T-helper 2 cell (primary cell): Measurements from ENCODE around the gene C20orf144.

Experiments used
- DNase-seq, 5 experiments: peaks; one replicate each; pipeline versions ENCODE4 v3.0.0 to v3.0.0-alpha.2; 2012 to 2022

The C20orf144 gene

DNA sequence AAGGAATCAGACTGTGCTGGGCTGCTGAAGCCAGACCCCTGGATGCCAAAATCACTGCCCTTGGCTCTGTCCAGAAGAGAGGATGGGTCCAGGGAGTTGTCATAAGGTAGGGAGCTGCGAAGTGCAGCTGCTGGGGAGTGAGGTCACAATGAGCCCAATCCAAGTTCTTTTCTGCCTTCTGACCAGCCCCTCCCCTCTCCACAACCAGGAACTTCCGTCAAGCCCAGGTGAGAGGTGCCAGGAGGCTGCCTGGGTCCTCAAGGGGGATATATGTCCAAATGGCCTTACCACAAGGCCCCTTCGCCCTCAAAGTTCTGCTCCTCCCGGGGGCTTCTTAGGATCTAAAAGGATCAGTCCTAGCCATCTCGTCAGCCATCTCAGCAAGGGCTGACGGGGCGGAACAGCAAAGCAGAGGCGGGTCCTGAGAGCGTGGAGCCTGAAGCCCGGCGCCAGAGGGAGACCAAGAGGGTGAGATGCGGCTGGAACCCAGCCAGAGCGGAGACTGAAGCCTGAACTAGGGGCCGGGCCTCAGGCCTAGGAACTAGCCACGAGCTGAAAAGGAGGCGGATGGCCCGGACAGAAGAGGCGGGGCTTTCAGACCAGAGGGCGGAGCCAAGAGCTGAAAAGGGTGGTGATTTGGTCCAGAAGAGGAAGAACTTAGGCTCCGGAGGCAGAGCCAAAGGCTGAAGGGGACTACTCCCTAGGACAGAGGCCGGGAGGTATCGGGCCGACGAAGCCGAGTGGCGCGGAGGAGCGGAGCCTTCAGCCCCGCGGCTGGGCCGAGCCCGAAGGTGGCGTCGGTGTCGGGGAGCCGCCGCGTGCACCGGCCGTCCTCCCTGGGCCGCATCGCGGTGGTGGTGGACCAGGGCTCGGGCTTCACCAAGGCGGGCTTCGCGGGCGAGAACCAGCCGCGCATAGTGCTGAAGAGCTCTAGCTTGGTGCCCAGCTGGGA is 4.4 kb downstream of the C20orf144 start, which contains the start of gene ACTL10:
ACTL10 (plus strand) TSS at position 651 of the 952 bp plus-strand sequence. CDS start 555 bp downstream, outside the sequence.
- DNase-seq = peak; percentile 55 to 83 (median 68)

DNA sequence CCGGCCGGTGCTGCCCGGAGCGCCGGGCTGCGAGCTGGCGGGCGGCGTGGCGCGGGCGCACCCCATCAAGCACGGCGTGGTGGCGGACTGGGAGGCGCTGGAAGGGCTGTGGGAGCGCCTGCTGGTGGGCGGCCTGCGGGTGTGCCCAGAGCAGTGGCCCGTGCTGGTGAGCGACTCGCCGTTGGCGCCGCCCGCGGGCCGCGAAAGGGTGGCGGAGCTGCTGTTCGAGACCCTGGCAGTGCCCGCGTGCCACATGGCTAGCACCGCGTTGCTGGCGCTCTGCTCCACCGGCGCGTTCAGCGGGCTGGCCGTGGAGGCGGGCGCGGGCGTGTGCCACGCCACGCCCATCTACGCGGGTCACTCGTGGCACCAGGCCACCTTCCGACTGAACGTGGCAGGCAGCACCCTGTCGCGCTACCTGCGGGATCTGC is 5.1 kb downstream of the C20orf144 start:
- peak in 3 of 5 experiments; percentile 13 to 65 (median 34) for DNase-seq

DNA sequence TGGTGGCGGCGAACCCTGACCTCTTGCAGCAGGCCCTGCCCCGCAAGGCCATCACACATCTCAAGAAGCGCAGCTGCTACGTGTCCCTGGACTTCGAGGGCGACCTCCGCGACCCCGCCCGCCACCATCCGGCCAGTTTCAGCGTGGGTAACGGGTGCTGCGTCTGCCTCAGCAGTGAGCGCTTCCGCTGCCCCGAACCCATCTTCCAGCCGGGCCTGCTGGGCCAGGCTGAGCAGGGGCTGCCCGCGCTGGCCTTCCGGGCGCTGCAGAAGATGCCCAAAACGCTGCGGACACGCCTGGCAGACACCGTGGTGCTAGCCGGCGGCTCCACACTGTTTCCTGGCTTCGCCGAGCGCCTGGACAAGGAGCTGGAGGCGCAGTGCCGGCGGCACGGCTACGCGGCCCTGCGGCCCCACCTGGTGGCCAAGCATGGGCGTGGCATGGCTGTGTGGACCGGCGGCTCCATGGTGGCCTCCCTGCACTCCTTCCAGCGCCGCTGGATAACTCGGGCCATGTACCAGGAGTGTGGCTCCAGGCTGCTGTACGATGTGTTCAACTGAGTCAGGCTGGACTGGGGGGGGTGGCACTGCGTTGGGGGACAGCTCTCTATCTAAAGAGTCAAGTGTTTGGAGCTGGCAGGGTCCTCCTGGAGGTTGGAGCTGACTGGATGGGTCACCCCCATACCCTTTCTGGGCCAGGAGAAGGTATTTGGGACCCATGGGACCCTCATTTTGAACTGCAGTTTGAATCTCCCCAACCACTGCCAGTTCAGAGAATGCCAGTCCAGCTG is 5.7 kb downstream of the C20orf144 start:
- peak; percentile 57 to 85 (median 65) for DNase-seq

DNA sequence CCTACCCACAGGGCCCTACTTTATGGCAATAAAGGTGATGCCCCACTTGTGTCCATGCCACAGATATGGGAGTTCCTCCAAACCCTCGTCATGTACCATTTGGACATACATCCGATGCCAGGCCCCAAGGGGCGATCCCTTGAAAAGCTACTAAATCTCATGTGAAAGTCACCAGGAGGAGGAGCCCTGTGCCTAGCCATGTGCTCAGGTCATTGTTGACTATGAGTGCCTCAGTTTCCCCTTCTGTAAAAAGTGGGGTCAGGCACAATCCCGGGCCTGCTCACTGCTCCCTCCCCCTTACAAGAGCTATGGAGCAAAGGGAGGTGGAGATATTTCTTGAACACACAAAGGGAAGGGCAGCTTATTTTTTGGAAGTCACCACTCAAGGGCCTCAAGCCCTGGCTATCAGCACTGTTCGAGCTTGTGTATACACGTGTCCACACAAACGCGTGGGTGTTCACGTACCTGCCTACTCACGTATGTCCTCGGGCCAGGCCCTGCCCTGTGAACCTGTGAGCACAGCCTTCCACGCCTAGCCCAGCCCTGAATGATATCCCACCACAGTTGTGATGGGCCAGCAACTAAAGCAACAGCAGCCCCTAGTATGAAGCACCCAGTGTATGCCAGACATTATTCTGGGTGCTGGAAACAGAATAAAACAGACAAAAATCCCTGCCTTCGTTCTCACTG is 6.5 kb downstream of the C20orf144 start:
- no peak for DNase-seq

DNA sequence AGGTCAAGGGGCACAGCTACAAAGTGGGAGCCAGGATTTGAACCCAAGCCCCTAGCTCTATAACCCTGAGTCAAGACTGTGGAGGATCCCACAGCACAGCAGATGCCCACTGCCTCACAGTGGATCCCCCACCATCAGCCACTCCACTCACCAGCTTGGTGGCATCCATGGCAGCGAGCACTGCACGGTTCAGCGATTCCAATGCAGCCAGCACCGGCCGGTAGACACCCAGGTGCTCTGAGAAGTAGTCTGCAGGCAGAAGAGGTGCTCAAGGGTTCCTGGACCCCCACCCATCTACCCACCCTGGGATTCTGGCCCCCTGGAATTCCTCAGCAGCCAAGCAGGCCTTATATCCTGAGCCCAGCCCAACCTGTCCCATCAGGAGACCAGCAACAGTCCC is 7.1 kb downstream of the C20orf144 start:
- no peak for DNase-seq

DNA sequence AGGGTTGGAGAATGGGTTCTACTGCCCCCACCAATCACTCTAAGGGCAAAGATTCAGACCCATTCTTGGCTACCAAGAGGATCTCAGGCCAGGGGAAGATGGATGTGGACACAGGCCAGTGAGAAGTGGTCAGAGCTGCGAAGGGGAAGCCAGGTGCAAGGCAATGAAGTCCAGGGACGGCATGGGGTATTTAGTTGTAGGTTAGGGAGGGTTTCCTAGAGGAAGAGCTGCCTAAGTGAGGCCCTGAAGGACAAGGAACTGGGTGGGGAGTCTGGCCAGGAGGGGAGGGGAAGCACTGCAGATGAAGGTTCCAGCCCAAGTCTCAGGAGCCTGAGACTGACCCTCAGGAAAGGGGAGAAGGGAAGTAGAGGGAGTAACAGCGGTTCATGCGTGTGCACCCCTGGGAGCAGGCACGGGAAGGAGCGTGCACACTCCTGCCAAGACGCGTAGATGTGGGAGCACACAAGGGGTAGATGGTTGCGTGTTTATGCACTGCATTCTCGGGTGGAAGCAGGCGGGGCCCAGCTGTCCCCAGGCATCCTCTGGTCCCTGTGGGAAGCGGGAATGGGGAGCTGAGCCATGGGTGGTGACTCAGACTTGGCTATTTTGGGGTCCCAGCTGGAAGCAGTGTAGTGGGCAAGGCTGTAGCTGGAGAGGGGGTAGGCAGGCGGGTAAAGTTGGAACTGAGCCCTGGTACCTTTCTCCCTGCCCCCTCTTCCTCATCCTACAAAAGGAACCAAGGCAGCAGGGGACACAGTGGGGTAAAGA is 7.9 kb downstream of the C20orf144 start:
- no peak for DNase-seq

DNA sequence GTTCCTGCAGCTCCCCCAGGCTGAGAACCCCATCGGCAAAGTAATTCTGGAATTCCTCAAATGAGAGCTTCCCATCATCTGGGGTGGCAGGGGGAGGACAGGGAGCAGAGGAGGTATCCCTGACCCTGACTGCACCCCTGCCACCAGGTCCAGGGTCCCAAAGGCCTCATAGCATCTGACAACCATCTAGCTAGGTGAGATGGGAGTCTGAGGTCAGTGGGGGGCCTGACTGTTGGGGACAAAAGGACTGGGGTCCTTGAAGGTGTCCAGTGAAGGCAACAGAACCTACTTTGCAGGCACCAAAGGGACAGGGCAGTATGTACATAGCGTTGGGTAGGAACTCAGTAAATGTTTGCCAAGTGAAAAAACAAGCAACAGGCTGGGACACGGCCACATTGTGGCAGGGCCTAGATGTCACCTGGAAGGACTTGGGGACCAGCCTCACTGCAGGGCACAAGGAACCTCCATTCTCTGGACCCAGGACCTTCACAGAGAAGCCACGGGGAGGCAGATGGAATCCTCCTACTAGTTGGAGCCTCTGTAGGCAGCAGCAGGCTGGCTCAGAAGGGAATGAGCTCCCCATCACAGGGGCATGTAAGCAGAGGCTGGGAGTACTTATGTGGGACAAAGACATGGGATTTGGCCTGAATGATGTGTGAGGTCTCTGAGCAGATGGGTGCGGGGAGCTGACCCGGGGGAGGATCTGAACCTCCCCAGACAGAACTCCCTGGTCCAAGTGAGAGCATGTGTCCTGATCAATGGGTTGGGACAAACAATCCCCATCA is 8.8 kb downstream of the C20orf144 start:
- no peak for DNase-seq

DNA sequence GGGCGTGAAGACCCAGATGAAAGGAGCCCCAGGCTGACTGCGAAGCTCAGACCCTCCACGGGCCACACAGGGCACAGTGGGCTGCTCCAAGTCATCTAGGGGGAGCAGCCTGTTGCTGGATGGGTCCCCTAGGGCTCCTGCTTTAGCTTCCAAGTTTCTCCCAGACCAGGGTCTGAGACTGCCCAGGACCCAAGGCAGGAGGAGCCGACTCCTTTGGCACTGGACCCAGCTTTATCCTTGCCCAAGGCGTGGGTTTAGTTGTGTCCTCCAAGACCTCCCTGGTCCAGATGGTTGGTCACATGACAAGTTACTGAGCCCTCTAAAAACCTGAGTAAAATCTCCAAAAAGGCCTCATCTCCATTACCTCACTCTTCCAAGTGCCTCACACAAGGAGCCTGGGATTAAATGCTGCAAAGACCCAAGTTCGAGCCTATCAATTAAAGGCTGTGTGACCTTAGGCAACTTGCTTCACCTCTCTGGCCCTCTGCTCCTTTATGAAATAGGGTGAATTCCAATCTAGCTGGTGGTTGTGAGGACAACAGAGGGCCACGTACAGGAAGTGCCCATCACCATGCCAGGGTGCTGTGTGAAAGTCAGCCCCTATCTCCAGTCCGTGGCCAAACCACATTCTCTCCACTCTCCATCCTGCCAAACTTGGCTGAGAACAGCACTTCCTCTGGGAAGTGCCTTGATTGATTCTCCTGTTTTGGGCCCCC is 9.6 kb downstream of the C20orf144 start:
- no peak for DNase-seq

DNA sequence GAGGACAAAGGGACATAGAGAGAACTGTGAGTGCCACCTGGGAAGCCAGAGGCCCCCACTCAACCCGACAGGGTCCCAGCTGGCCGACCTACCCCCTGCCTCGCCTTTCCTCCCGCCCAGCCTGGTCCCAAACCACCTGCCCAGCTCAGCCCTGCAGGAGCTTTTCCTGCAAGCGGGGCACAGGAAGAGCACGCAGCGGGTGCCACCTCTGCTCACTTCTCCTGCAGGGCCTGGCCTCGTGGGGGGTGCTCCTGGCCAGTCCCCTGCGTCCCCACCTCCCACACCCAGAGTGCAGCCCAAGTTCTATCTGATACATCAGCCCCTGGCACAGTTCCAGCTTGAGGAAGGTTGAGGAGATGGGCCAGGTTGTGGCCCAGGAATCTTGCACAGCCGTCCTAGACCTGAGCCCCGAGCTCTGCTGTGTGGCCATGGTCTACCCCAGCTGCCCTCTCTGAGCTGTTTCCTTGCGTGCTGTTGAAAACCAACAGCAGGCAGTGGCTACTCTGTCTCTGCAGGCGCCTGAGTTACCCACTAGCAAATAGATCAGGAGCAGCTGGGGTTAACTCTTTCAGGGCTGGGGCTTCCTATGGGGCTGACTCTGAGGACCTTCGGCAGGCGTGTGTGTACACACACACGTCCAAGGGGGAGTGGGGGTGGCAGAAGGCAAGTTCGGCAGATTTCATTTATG is 10.4 kb downstream of the C20orf144 start:
- no peak for DNase-seq

DNA sequence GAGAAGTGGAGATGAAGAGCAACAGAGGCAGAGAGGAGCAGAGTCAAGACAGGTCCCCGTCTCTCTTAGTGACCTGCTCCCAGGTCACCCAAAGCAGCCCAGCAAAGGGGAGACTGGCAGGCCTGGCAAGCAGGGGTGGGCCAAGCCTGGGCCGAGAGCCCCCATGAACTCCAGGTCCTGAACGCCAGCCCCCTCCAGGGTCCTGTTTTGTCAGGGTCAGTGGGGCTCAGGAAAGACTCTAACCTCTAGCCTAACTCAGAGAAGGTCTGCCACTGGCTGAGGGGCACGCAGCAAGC is 10.9 kb downstream of the C20orf144 start:
- DNase-seq = no peak

DNA sequence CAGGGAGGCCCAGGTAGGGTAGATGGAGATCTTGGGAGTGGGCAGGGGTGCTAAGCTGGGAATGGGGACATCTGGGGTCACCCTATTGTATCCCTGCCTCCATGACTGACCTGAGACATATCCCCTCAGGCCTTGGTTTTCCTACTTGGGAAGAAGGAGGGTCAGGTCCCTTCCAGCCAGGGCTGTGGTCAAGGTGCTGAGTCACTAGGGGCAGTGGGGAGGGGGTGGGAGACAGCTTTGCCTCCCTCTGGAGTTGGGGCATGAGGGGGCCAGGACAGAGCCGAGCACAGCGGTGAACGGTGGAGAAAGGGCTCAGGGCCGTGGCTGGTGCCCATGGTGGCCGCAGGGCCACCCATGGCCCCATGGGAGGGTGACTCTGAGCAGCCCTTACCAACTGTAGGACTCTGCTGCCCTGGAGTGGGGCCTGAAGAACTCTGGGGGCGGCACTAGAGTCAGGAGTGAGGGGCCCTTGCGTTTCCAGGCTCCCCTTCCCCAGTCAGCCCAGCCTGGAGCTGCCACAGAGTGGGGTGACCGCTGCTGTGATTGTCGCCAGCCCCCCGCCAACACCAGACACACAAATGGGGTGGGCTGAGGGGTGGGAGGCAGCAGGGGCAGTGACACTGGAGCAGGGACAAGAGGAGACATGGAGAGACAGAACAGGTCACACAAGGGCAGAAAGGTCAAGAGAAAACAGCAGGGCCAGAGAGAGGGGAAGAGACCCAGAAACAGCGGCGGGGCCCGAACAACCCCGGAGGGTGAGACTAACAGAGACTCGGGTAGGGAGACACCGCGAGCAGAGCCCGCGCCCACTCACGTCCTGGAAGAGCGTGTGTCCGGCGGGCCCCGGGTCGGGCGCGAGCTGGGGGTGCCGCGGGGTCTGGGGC is 11.5 kb downstream of the C20orf144 start:
- DNase-seq = no peak

DNA sequence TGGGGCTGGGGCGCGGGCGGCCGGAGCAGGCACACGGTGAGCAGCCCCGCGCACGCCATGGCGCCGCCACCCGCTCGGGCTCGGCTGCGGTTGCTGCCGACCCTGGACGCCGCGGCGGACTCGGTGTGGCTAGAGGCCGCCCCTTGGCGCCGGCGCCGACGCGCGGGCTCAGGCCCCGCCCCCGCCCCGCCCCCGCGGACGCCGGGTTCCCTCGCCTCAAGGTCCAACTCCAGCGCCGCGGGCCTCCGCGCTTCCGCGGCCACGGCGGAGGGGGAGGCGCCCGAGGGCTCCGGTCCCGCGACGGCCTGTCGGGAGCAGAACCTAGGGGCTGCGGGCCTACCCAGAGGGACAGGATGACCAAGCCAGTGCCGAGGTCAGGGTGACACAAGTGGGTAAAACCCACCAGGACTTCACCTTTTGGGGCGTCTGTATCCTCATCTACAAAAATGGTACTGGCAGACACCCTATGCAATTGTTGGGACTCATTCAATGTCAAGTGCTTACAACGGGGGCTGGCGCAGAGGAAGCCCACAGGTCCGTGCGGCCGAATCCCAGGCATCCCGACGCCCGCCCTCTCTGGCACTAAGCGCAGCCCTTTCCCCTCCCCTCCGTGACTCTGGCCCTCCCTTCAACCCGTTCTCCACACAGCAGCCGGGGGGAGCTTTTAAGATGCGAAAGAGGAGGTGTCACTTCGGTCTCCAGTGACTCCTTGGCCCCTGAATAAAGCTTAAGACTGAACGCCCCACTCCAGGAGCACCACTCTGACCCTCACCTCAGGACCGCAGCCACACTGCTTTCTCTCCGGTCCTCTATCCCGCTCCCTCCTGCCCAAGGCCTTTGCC is 12.4 kb downstream of the C20orf144 start, which contains the start of gene NECAB3:
NECAB3 (minus strand) TSS at position 135 of the 842 bp plus-strand sequence; CDS start at position 59, 76 bp downstream.
- peak; percentile 27 to 57 (median 52) for DNase-seq

DNA sequence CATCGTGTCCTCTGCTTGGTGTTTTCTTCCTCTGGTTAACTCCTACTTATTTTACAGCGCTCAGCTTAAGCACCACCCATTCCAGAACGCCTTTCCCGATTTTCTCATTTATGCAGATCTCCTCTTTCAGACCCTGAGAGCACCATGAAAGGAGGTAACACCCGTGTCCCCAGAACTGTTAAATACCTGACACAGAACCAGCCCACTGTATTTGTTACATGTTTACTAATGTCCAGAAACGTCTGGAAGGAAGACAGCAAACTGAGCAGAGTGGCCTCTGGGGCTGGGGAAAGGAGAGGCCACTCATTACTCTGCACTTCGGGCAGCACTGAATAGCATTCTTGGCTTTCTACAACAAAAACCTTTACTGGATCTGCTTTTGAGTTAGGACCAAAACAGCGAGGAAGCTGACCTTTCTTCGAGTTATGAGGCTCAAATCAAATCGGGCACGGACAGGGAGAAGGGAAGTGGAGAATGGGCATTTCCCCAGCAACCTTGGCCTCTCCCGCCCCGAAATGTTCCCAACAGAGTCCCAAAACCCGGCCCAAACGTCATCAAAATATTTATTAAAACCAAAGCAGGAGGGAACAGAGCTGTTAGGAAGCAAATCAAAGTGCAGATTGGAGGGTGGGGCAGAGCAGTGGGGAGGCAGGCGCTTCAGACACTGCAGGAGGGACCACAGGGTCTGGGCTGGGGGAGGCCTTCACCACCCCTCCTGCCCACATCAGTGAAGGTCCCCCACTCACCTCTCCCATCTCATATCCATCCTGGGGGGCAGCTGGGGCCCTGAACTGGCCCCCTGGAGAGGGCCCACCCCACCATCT is 13.2 kb downstream of the C20orf144 start:
- DNase-seq = no peak

DNA sequence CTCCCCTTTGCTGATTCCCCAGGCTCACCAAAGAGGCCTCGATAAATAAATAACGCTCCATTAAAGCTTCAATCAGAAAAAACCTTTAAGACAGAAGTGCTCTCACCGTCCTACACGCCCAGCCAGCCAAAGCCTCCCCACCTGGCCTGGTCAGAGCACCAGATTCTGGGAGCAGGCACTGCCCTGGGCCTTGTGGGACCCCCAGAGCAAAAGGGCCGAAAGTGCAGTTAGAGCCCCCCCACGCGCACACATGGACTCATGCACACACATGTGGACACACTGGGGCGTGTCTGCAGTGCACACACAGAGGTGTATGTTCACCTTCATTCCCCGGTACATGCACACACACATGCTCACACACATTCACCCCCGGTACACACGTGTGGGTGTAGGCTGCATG is 14.0 kb downstream of the C20orf144 start:
- DNase-seq = no peak

DNA sequence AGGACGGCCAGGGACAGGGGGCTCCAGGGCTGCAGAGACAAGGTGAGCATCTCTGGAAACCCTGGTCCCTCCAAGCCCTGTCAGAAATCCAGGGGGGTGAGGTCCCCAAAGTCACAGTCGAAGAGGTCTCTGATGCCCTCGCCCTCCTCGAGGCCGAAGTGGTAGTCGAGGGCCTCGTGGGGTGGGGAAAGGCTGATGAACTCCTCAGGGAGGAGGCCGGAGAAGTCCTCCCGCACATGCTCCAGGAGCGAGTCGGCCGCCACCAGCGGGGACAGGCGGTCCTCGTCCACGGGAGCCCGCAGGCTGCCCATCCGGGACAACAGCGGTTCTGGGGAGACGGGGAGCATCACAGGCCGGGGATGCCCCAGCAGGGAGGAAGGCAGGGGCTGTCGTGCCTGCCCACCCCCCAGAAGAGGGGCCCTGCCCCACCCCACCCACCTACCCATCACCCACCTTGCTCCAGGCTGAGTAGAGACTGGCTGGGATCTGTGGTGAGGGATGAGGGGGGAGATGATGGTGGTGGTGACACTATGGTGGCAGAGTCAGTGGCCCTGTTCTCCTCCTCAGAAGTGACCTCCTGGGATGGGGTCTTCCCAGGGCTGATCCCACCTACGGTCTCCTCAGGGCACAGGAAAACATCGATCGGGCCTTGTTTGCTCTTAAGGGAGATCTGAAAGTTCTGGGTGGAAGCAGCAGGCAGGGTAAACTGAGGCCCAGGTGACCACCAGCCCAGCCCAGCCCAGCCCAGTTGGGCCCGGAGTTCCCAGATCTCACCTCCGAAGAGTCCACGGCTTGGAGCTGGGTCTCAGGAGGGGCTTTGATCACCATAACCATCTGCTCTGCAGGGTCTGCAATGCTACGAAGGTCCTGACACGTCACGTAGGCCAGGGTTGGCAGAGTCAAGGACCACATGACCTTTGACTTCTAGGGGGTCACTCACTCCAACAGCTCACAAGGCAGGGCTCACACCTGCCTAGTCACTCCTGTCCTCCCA is 14.8 kb downstream of the C20orf144 start:
- no peak for DNase-seq
